ENCODE measurements around the gene TBC1D22A. TPM values are rescaled to one million over a fixed set of nuclear protein-coding genes. Genes with fewer than 3 reads are reported as not detected.

The TBC1D22A gene
- total RNA-seq, 3 donors from 2014 or later = 19.0 to 23.6 (median 23.6) TPM

GRCh38 chr22:46914916-46915894 is 152.8 kb downstream of the TBC1D22A start:
- H3K4me3 ChIP-seq = no peak overlapping the region
- H3K27me3 ChIP-seq = no peaks in the 10 kb centered on the region
- TF ChIP-seq POLR2A (IDR thresholded peaks at IDR 0.05) (no peak), POLR2AphosphoS5 (IDR thresholded peaks at IDR 0.05) (no peak), CTCF (IDR thresholded peaks at IDR 0.05) (no peak)
- no peaks in the 10 kb centered on the region for H3K9me3 ChIP-seq
- DNase-seq (ENCODE audit: low spot score in 2 of 2) = no peak
- H3K4me1 ChIP-seq = no peaks in the 10 kb centered on the region
- H3K27ac ChIP-seq = no peak overlapping the region
- intact Hi-C loops (cut with DNase I; ENCODE audit: low total_unique reads) = no loop called here
- no peaks in the 10 kb centered on the region for H3K36me3 ChIP-seq

- intact Hi-C loops (cut with DNase I; ENCODE audit: low total_unique reads) = no loop called here
Measured at GRCh38 chr22:46915950-46916730, 153.7 kb downstream of the TBC1D22A start.

GRCh38 chr22:46916886-46917770 is 154.7 kb downstream of the TBC1D22A start:
- no peak overlapping the region for H3K27ac ChIP-seq
- TF ChIP-seq POLR2A (IDR thresholded peaks at IDR 0.05) (no peak), POLR2AphosphoS5 (IDR thresholded peaks at IDR 0.05) (no peak), CTCF (IDR thresholded peaks at IDR 0.05) (no peak)
- no peak overlapping the region for H3K4me3 ChIP-seq
- H3K36me3 ChIP-seq = no peaks in the 10 kb centered on the region
- no peak for DNase-seq (ENCODE audit: low spot score in 2 of 2)
- H3K4me1 ChIP-seq = no peaks in the 10 kb centered on the region
- H3K9me3 ChIP-seq = peaks cover 0 to 5% of the 10 kb centered on the region in 2 donors
- intact Hi-C loops (cut with DNase I; ENCODE audit: low total_unique reads) = no loop called here
- no peaks in the 10 kb centered on the region for H3K27me3 ChIP-seq

More at GRCh38 chr22:46915950-46916730, 153.7 kb downstream of the TBC1D22A start:
- H3K4me1 ChIP-seq = no peaks in the 10 kb centered on the region
- no peak for TF ChIP-seq CTCF (IDR thresholded peaks at IDR 0.05)
- no peak for TF ChIP-seq POLR2AphosphoS5 (IDR thresholded peaks at IDR 0.05)
- no peak for TF ChIP-seq POLR2A (IDR thresholded peaks at IDR 0.05)
- no peaks in the 10 kb centered on the region for H3K9me3 ChIP-seq
- no peaks in the 10 kb centered on the region for H3K36me3 ChIP-seq
- no peaks in the 10 kb centered on the region for H3K27me3 ChIP-seq
- H3K4me3 ChIP-seq = no peak overlapping the region
- no peak overlapping the region for H3K27ac ChIP-seq
- no peak for DNase-seq (ENCODE audit: low spot score in 2 of 2)

- H3K27me3 ChIP-seq = no peaks in the 10 kb centered on the region
- no peak for TF ChIP-seq POLR2A (IDR thresholded peaks at IDR 0.05)
- TF ChIP-seq POLR2AphosphoS5 (IDR thresholded peaks at IDR 0.05) = no peak
- no peak overlapping the region for H3K27ac ChIP-seq
- intact Hi-C loops (cut with DNase I; ENCODE audit: low total_unique reads) = no loop called here
- H3K36me3 ChIP-seq = no peaks in the 10 kb centered on the region
- no peak overlapping the region for H3K4me3 ChIP-seq
- no peaks in the 10 kb centered on the region for H3K4me1 ChIP-seq
- H3K9me3 ChIP-seq = peaks cover 0 to 7% of the 10 kb centered on the region in 2 donors
- DNase-seq (ENCODE audit: low spot score in 2 of 2) = no peak
Measured at GRCh38 chr22:46917771-46918101, 155.3 kb downstream of the TBC1D22A start.

- TF ChIP-seq CTCF (IDR thresholded peaks at IDR 0.05) = no peak
- no peak for TF ChIP-seq POLR2A (IDR thresholded peaks at IDR 0.05)
- TF ChIP-seq POLR2AphosphoS5 (IDR thresholded peaks at IDR 0.05) = no peak
- Histone ChIP-seq H3K27ac (no peak overlapping the region), H3K4me3 (no peak overlapping the region), H3K36me3 (no peaks in the 10 kb centered on the region), H3K9me3 (peaks cover 0 to 7% of the 10 kb centered on the region in 2 donors), H3K4me1 (no peaks in the 10 kb centered on the region), H3K27me3 (no peaks in the 10 kb centered on the region)
- intact Hi-C loops (cut with DNase I; ENCODE audit: low total_unique reads) = no loop called here
- DNase-seq (ENCODE audit: low spot score in 2 of 2) = no peak
Measured at GRCh38 chr22:46918197-46918596, 155.7 kb downstream of the TBC1D22A start.
